Liver (tissue), 3 donors: Measurements from ENCODE around the gene BCL2.

ENCODE experiments used
- GABPA ChIP-seq, 2 donors: IDR thresholded peaks in 1 of 2; conservative IDR thresholded peaks in 1 of 2; 2 replicates each; pipeline ENCODE4 v1.6.1; 2016; ENCODE audit warnings: antibody characterized with exemption in 2 of 2, mild to moderate bottlenecking in 1 of 2, moderate library complexity in 1 of 2
- JUND ChIP-seq, 2 donors: IDR thresholded peaks; 2 replicates each; pipeline ENCODE4 v1.6.1; 2016; ENCODE audit warnings: antibody characterized with exemption in 2 of 2
- MAX ChIP-seq: IDR thresholded peaks from 2 replicates; pipeline ENCODE4 v1.6.1; 2016; ENCODE audit warnings: antibody characterized with exemption
- RAD21 ChIP-seq, 2 donors: IDR thresholded peaks; 2 replicates each; pipeline ENCODE4 v1.6.1; 2016; ENCODE audit warnings: antibody characterized with exemption in 2 of 2, mild to moderate bottlenecking in 2 of 2
- REST ChIP-seq: IDR thresholded peaks from 2 replicates; pipeline ENCODE4 v1.6.1; 2016; ENCODE audit warnings: antibody characterized with exemption, mild to moderate bottlenecking
- SP1 ChIP-seq: IDR thresholded peaks from 2 replicates; pipeline ENCODE4 v1.6.1; 2018; ENCODE audit warnings: antibody characterized with exemption, mild to moderate bottlenecking
- TAF1 ChIP-seq: conservative IDR thresholded peaks from 2 replicates; pipeline ENCODE4 v1.6.1; 2016; ENCODE audit warnings: antibody characterized with exemption, mild to moderate bottlenecking
- YY1 ChIP-seq: IDR thresholded peaks from 2 replicates; pipeline ENCODE4 v1.6.1; 2016; ENCODE audit warnings: antibody characterized with exemption, mild to moderate bottlenecking
- TF ChIP-seq, protein P1 (sequence below): fragments of 150-350 bp; IDR thresholded peaks from 2 replicates; pipeline ENCODE4 v1.5.1; 2017; ENCODE audit warnings: improper control_type of control experiment, low read depth, low read length; ENCODE audit not compliant: missing input control
- donor health status: healthy.
- donor health status: healthy.

DNA sequence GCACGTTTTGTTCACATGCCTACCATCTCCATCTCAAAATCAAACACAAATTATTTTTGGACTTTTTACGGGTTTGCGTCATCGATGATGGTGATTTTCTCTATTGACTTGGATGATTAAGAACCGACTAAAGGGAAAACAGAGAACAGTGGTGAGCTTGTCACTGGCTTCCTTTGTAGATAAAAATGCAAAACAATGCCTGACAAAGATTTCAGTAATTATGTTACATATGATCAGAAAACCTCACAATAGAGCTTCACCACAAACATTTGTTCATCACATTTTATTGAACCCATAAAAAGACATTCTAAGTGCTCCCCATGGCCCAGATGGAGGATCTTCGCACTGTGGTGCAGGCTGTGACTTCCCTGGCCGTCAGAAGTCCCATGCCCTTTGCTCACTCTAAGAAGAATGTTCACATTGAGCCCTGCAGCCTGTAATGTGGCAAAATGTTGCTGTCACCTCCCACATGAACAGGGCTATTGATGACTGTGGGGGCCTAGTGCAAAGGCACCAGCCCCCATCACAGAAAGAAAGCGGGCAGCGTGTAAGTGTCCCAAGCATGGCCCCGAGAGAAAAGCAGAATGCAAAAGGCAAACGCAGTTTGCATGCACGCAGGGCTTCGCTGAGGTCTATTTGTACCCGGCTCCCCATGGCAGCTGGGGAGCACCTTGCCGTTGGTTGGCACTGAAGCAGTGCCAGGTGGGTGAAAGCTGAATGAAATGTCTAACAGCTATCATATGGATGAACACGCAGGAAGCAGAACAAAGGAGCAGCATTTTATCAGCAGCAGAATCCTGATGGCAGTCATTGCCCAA, 60.6 kb downstream of the BCL2 start:
- TF ChIP-seq GABPA (IDR thresholded peaks at IDR 0.05 in 1 of 2, conservative IDR thresholded peaks at IDR 0.05 in 1 of 2) (no peak), SP1 (no peak), YY1 (no peak), TAF1 (no peak), RAD21 (IDR thresholded peaks at IDR 0.05) (no peak), JUND (IDR thresholded peaks at IDR 0.05) (no peak), REST (no peak), MAX (no peak)
- TF ChIP-seq, protein P1, sequence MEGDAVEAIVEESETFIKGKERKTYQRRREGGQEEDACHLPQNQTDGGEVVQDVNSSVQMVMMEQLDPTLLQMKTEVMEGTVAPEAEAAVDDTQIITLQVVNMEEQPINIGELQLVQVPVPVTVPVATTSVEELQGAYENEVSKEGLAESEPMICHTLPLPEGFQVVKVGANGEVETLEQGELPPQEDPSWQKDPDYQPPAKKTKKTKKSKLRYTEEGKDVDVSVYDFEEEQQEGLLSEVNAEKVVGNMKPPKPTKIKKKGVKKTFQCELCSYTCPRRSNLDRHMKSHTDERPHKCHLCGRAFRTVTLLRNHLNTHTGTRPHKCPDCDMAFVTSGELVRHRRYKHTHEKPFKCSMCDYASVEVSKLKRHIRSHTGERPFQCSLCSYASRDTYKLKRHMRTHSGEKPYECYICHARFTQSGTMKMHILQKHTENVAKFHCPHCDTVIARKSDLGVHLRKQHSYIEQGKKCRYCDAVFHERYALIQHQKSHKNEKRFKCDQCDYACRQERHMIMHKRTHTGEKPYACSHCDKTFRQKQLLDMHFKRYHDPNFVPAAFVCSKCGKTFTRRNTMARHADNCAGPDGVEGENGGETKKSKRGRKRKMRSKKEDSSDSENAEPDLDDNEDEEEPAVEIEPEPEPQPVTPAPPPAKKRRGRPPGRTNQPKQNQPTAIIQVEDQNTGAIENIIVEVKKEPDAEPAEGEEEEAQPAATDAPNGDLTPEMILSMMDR: no peak
